MG63 (cell line): Measurements from ENCODE around the gene NPEPPS. TPM values are rescaled to one million over a fixed set of nuclear protein-coding genes. Genes with fewer than 3 reads are reported as not detected.
"Not testable (repeated sequence)": the region's sequence is repeated elsewhere in the genome, so short reads cannot be mapped to it uniquely, and the experiment has no call there.

ENCODE experiments used
- DNase-seq: peaks from one replicate; pipeline ENCODE4 v3.0.0-alpha.2; 2020
- H3K27me3 ChIP-seq: fragments of 250-450 bp; sonication (Bioruptor Pico); 2 replicates; pipeline ENCODE4 v1.5.1; 2020; ENCODE audit warnings: mild to moderate bottlenecking, moderate library complexity
- H3K36me3 ChIP-seq: fragments of 250-450 bp; sonication (Bioruptor Pico); 2 replicates; pipeline ENCODE4 v1.5.1; 2020; ENCODE audit warnings: mild to moderate bottlenecking, moderate library complexity
- H3K4me3 ChIP-seq: fragments of 250-450 bp; sonication (Bioruptor Pico); 2 replicates; pipeline ENCODE4 v1.5.1; 2020; ENCODE audit warnings: mild to moderate bottlenecking, moderate library complexity
- H3K9me3 ChIP-seq: fragments of 250-450 bp; sonication (Bioruptor Pico); 2 replicates; pipeline ENCODE4 v1.5.1; 2020; ENCODE audit warnings: mild to moderate bottlenecking, moderate library complexity
- total RNA-seq: library from RNA; depleted of rRNA; stranded (reverse); fragments of >200 nt; shearing (Covaris generic); gene quantifications from 2 replicates; pipeline ENCODE4 v1.2.3, GENCODE V29; 2014; ENCODE audit warnings: low replicate concordance

The NPEPPS gene
- total RNA-seq, 1 experiment from 2014 or later = 50.4 TPM

DNA sequence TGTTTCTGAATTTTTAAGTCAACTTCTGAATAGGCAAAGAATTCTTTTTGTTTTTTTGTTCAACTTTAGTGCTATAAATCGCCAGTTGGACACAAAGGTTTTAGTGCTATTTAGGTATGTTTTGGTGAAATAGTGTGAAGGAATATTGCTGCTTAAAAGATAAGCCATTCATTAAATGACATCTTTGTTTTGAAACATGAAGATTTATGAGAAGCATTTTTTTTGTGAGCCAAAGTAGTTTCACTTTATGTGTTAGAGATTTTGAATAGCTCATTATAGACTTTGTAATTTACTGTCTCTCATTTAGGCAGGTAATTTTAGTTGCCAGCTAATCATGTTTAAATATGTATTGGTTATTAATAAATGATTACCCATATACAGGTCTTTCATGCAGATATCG is 10.8 kb downstream of the NPEPPS start:
- not testable (repeated sequence) for H3K27me3 ChIP-seq, H3K36me3 ChIP-seq, DNase-seq, H3K9me3 ChIP-seq, H3K4me3 ChIP-seq

DNA sequence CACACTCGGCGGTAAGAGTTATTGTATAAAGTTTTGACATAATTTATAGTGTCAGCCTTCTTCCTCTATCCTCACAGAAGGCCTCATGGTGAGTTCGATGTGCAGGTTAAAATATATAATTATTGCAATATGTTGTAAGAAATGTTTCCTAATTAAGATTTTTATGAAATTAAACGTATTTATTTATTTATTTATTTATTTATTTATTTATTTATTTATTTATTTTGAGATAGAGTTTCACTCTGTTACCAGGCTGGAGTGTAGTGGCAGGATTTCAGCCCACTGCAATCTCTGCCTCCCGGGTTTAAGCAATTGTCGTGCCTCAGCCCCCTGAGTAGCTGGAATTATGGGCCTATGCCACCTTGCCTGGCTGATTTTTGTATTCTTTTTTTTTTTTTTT is 13.4 kb downstream of the NPEPPS start:
- H3K4me3 ChIP-seq, H3K27me3 ChIP-seq, DNase-seq, H3K9me3 ChIP-seq: not testable (repeated sequence)
- H3K36me3 ChIP-seq = peaks cover 14% of the 10 kb centered on the region

DNA sequence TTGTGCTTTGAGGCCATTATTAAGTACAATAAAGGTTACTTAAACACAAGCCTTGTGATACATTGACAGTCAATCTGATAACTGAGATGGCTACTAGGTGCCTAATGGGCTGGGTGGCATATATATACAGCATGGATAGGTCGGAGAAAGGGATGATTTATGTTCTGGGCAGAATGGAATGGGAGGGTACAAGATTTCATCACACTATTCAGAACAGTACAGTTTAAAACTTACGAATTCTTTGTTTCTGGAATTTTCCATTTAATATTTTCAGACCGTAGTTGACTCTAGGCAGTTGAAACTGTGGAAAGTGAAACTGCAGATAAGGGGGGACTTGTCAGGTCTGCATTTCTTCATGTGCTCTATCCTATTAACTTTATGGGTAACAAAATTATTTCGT is 23.8 kb downstream of the NPEPPS start:
- H3K36me3 ChIP-seq = peaks cover 13% of the 10 kb centered on the region
- DNase-seq, H3K4me3 ChIP-seq, H3K9me3 ChIP-seq, H3K27me3 ChIP-seq: not testable (repeated sequence)

DNA sequence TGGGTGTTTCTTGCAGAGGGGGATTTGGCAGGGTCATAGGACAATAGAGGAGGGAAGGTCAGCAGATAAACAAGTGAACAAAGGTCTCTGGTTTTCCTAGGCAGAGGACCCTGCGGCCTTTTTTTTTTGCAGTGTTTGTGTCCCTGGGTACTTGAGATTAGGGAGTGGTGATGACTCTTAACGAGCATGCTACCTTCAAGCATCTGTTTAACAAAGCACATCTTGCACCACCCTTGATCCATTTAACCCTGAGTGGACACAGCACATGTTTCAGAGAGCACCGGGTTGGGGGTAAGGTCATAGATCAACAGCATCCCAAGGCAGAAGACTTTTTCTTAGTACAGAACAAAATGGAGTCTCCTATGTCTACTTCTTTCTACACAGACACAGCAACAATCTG is 25.2 kb downstream of the NPEPPS start:
- not testable (repeated sequence) for DNase-seq, H3K27me3 ChIP-seq, H3K9me3 ChIP-seq, H3K4me3 ChIP-seq
- peaks cover 13% of the 10 kb centered on the region for H3K36me3 ChIP-seq

DNA sequence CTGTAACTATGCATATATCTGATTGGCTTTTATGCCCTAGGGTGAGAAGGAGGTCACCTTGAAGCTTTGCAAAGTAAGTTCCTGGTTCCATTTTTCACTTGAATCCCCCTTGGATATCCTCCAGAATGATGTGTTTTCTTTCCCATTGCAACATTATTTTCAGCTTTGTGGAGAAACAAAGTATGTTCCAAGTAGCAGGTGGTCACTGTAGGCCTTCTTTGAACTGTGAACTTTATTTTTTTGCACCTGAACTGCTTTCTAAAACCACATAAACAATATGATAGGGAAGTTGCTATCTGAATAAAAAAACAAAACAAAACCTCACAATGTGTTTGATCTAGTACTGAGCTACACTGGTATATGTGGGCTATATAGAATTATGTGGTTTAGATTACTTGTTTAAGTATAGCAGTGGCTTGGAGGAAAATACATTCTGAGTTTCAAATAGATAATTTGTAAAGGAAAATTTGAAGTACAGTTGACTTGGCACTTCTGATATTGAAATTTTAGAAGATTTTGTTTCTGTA is 29.7 kb downstream of the NPEPPS start:
- H3K27me3 ChIP-seq, H3K36me3 ChIP-seq, H3K9me3 ChIP-seq, H3K4me3 ChIP-seq, DNase-seq: not testable (repeated sequence)

DNA sequence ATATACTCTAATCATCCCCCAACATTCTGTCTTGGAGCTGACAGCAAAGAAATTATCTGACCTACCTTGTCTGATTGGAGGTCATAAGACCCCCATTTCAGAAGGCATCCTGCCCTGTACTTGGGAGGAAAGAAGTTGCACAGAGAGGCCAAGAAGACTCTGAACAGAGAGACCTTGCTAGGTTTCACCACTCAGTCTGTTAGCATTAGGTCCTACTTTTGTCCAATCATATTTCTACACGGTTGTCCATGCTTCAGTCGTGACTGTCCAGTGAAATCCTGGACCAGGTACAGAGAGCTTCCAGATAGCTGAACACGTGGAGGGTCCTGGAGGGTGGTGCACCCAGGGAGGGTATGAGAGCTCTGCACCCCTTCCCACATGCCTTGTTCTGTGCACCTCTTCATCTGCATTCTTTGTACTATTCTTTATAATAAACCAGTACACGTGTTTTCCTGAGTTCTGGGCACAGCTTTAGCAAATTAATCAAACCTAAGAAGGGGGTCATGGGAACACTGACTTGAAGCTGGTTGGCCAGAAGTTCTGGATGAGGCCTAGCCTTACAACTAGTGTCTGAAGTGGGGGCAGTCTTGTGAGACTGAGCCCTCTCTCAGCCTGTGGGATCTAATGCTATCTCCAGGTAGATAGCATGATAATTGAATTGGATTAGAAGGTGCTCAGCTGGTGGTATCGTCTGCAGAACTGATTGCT is 30.9 kb downstream of the NPEPPS start:
- H3K4me3 ChIP-seq, H3K9me3 ChIP-seq, H3K27me3 ChIP-seq, H3K36me3 ChIP-seq, DNase-seq: not testable (repeated sequence)

DNA sequence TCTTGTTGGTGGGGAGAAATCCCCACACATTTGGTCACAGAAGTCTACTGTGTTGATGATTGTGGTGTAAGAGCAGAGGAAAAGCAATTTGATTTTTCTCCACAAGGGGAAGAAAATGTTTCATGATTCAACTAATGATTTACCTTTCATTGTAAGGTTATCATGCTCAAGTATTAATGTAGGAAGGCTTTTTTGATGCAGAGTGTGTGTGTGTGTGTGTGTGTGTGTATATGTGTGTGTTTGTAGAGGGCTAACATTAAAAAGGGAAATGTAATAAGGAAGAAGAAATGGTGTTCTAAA is 31.4 kb downstream of the NPEPPS start:
- not testable (repeated sequence) for H3K4me3 ChIP-seq, H3K9me3 ChIP-seq, H3K36me3 ChIP-seq, DNase-seq, H3K27me3 ChIP-seq

DNA sequence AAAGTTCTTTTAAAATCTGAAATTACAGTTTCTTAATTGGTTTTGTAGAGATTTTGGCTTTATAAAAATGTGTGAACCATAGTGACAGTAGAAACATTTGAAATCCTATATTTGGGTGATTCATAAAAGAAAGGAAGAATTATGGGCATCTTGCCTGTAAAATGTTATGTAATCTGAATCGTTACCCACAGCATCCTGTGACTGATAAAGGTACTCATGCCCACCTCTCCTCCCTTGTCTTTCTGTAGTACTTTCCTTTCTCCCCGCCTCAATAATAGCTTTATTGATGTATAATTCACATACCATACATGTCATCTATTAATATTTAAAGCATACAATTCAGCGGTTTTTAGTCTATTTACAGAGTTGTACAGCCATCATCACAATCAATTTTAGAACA is 36.4 kb downstream of the NPEPPS start:
- H3K36me3 ChIP-seq = peaks cover 17% of the 10 kb centered on the region
- not testable (repeated sequence) for H3K27me3 ChIP-seq, H3K4me3 ChIP-seq, H3K9me3 ChIP-seq, DNase-seq

DNA sequence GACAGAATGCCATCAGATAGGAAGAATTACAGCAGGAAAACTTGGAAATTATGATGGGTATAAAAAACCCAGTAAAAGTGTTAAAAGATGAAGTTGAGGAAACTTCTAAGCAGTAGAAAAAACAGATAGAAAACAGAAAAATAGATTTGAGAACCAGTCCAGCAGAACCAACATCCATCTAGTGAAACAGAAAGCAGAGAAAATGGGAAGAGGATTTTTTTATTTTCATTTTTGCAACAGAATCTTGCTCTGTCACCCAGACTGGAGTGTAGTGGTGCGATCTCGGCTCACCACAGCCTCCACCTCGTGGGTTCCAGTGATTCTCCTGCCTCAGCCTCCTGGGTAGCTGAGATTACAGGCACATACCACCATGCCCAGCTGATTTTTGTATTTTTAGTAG is 41.7 kb downstream of the NPEPPS start:
- H3K9me3 ChIP-seq, H3K4me3 ChIP-seq, DNase-seq, H3K27me3 ChIP-seq: not testable (repeated sequence)
- H3K36me3 ChIP-seq = peaks cover 16% of the 10 kb centered on the region

DNA sequence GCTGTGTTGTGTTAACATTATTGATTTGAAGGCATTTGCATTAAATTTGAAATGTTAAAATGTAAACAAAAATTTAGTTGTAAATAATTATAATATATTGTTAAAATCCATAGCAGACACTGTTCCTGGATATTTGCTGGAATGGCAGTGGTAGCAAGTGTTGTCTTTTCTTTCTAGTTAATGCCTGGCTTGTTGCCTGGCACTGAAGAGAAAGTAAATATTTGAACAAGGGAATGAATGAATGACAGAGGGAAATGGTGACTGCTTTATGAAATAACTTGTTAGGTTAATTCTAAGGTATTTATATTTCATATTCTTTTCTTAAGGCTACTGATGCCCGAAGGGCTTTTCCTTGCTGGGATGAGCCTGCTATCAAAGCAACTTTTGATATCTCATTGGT is 51.5 kb downstream of the NPEPPS start:
- peaks cover 17% of the 10 kb centered on the region for H3K36me3 ChIP-seq
- H3K27me3 ChIP-seq, DNase-seq, H3K4me3 ChIP-seq, H3K9me3 ChIP-seq: not testable (repeated sequence)

DNA sequence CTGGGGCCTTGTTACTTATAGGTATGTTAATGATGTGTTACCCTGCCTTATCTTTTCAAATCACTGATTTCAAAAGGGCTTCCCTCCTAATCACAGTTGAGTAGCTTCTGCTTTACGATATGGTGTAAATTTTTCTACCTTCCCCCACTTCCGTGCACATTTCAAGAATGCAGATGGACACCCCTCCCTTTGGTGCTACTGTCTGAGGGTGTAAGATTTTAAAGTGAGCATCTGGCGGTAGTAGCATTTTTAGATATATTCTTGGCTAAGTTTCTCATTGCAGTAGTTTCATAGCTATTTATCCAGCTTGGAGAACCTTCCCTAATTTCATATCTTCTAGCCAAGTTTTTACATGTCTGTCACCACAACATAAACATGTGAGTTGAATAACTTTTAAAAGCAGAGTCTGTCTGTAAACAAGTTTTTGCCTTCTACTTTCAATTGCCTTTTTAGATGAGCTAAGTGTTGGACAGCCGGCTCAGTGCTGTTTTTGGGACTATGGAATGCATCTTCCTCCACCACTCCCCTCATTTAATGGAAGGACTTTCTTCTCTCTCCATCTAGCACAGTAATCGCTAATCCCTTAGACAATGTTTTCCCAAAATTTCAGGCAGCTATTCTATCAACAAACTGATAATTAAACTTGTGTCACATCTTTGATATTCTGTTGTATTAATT is 55.6 kb downstream of the NPEPPS start:
- H3K36me3 ChIP-seq = peaks cover 18% of the 10 kb centered on the region
- not testable (repeated sequence) for H3K4me3 ChIP-seq, H3K27me3 ChIP-seq, H3K9me3 ChIP-seq, DNase-seq

DNA sequence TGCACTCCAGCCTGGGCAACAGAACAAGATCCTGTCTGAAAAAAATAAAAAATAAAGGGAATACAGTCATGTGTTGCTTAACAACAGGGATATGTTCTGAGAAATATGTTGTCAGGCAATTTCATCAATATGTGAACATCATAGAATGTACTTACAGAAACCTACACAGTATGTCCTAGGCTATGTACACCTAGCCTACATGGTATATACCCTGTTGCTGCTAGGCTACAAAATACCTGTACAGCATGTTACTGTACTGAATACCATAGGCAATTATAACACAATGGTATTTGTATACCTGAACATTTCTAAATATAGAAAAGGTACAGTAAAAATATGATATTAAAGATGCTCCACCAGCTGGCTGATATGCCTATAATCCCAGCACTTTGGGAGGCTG is 62.6 kb downstream of the NPEPPS start:
- peaks cover 55% of the 10 kb centered on the region for H3K36me3 ChIP-seq
- H3K9me3 ChIP-seq, H3K27me3 ChIP-seq, DNase-seq, H3K4me3 ChIP-seq: not testable (repeated sequence)

DNA sequence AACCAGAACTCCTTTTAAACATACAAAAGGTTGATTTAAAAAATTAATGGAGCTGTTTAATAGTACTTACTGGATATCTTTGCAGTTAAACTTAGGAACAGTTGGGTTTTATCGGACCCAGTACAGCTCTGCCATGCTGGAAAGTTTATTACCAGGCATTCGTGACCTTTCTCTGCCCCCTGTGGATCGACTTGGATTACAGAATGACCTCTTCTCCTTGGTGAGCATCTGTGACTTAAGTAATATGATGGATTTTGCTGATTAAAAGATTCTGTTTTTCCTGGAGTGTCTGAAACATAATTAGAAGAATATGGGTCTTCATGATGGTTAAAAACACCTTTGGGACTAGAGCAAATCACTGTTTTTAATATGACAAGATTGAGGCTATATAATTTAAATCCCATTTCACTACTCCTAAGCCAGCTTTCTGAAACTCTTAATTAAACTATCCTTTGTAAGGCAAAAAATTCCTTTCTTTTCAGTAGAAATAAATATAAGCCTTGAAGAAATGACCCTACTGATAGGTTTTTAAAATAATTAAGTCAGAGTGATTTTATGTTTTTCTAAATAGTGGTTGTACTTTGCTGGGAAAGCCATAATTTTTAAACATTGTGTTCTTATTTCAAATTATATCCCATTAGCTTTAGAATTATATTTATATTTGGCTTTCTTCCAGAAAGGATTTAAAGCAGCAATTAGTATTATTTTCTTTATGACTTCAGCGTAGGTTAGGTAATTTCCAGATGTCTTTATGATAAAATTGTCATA is 73.1 kb downstream of the NPEPPS start:
- peaks cover 57% of the 10 kb centered on the region for H3K36me3 ChIP-seq
- no peak overlapping the region for H3K4me3 ChIP-seq
- DNase-seq = no peak
- H3K27me3 ChIP-seq = no peaks in the 10 kb centered on the region
- H3K9me3 ChIP-seq = no peaks in the 10 kb centered on the region

DNA sequence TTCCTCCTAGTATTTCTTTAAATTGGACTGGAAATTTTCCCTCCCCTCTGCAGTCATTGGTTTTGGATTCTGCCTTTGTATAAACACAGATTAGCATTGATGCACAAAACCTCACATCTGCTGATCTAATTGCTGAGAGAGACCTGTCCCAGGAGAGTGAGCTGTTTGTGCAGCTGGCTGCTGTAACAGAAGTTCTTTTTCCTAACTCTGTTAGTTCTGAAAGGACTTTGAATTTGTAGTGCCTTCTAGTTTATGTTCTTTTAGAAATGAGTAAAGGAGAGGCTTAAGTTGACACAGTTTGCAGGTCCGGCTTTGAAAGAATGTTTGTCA is 73.7 kb downstream of the NPEPPS start:
- no peaks in the 10 kb centered on the region for H3K27me3 ChIP-seq
- no peaks in the 10 kb centered on the region for H3K9me3 ChIP-seq
- H3K4me3 ChIP-seq = no peak overlapping the region
- peaks cover 58% of the 10 kb centered on the region for H3K36me3 ChIP-seq
- no peak for DNase-seq

DNA sequence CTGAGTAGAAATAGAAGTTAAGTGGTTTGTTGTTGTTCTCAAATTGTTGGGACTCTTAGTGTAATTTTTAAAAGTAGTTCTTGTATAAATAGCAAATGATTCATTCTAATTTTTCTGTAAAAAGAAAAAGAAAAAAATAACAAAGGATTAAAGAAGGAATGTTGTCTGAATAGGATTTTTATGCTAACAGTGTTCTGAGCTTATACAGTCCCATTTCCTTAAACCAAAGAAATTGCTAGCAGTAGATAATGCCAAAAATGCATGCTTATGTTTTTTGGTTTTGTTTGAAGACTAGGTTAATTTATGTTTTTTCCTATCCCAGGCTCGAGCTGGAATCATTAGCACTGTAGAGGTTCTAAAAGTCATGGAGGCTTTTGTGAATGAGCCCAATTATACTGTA is 74.1 kb downstream of the NPEPPS start:
- Histone ChIP-seq H3K36me3 (peaks cover 55% of the 10 kb centered on the region), H3K9me3 (no peaks in the 10 kb centered on the region), H3K27me3 (no peaks in the 10 kb centered on the region), H3K4me3 (no peak overlapping the region)
- DNase-seq = no peak

DNA sequence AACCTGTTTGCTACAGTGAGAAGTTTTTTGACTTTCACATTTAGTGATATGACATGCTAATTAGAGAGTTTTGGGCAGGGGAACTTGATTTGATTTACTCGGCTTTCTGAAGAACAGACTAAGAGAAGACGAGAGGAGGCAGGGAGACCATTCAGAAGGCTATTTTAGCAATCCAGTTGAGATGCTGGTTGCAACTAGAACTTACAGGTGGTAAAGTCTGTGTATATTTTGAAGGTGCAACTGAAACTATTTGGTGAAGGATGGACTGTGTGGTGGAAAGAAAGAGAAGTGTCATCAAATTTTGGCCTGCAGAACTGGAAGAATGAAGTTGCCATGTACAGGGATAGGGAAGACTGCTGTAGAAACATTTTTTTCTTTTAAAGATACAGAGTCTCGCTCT is 76.6 kb downstream of the NPEPPS start:
- H3K9me3 ChIP-seq = no peaks in the 10 kb centered on the region
- peaks cover 56% of the 10 kb centered on the region for H3K36me3 ChIP-seq
- H3K27me3 ChIP-seq = no peaks in the 10 kb centered on the region
- H3K4me3 ChIP-seq = no peak overlapping the region
- no peak for DNase-seq

DNA sequence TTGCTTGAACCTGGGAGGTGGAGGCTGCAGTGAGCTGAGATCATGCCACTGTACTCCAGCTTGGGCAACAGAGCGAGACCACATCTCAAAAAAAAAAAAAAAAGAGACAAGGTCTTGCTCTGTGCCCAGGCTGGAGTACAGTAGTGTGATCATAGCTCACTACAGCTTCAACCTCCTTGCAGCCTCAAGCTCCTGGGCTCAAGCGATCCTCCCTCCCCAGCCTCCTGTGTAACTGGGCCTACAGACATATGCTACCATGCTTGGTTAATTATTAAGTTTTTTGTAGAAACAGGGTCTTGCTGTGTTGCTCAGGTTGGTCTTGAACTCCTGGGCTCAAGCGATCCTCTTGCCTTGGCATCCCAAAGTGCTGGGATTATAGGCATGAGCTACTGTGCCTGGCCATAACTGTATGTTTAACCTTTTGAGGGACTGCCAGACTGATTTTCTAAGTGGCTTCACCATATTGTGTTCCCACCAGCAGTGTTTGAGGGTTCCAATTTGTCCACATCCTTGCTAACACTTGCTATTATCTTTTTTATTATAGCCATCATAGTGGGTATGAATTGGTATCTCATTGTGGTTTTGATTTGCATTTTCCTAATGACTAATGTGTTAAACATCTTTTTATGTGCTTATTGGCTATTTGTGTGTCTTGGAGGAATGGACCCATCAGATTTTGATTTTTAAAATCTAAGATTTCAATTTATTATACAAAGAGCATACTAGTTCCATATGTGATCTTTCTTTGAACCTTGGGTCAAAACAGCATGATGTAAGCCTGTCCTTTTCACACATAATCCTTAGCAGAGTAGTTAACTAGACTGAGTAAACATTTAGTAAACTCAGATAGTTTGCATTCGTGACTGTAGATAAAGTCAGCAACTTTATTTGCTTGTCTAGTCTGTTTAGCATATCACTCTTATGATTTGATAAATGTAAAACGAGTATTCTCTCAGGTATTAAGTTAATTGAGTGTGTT is 80.8 kb downstream of the NPEPPS start:
- Histone ChIP-seq H3K4me3 (no peak overlapping the region), H3K36me3 (peaks cover 56% of the 10 kb centered on the region), H3K9me3 (no peaks in the 10 kb centered on the region), H3K27me3 (no peaks in the 10 kb centered on the region)
- DNase-seq = no peak
